Ascending aorta (tissue), 2 donors: Measurements from ENCODE around the gene NSG1. TPM values are rescaled to one million over a fixed set of nuclear protein-coding genes. Genes with fewer than 3 reads are reported as not detected.

Experiments used
- DNase-seq, 2 donors: peaks; one replicate each; pipeline ENCODE4 v3.0.0-alpha.2; 2019; ENCODE audit warnings: low spot score in 2 of 2
- H3K27ac ChIP-seq, 2 donors: fragments of 200-600 bp; sonication (generic); one replicate each; pipeline ENCODE4 v1.5.1; 2016 to 2017; ENCODE audit warnings: mild to moderate bottlenecking in 1 of 2
- H3K27me3 ChIP-seq: fragments of 200-600 bp; sonication (generic); one replicate; pipeline ENCODE4 v1.5.1; 2017
- H3K36me3 ChIP-seq, 2 donors: fragments of 200-600 bp; sonication (generic); one replicate each; pipeline ENCODE4 v1.5.1; 2016
- H3K4me1 ChIP-seq, 2 donors: fragments of 200-600 bp; sonication (generic); one replicate each; pipeline ENCODE4 v1.5.1; 2016 to 2017; ENCODE audit warnings: mild to moderate bottlenecking in 1 of 2
- H3K4me3 ChIP-seq, 2 donors: fragments of 200-600 bp; sonication (generic); one replicate each; pipeline ENCODE4 v1.5.1; 2016 to 2017; ENCODE audit warnings: mild to moderate bottlenecking in 1 of 2
- H3K9me3 ChIP-seq, 2 donors: fragments of 200-600 bp; sonication (generic); one replicate each; pipeline ENCODE4 v1.5.1; 2016
- intact Hi-C: fragments of 100-400 bp; cut with DNase I; formaldehyde crosslinking; loops from one replicate; pipeline ENCODE4 v1.15.1; 2023
- total RNA-seq: library from RNA; depleted of rRNA; stranded (reverse); fragments of >200 nt; gene quantifications from one replicate; pipeline ENCODE4 v1.1.0, GENCODE V29; 2016
- TF ChIP-seq, protein P1 (sequence below), 3 experiments: fragments of 200-600 bp in 2 of 3; fragments of 450-650 bp in 1 of 3; sonication (generic) in 2 of 3; IDR thresholded peaks; one replicate each; pipeline ENCODE4 v1.5.1; 2016 to 2019; ENCODE audit warnings: antibody characterized with exemption in 3 of 3, mild to moderate bottlenecking in 1 of 3, moderate library complexity in 1 of 3

Gene NSG1
- total RNA-seq, 1 donor from 2014 or later = not detected

DNA sequence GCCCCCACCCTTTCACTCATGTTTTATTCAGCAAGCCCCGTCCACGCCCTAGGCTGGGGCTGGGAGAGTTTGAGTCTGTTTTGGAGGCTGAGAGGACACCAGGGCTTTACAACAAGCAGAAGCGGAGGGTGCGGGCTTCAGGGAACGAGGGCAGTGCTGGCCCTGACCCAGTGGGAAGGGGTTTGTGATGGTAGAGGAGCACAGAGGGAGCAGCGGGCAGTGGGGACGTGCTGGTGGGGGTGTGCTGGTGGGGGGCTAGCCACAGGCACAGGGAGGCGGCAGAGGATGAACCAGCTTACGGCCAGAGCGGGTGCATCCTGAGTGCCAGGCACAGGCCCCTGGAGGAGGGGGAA lies 26.4 kb downstream of the NSG1 start:
- no peak for DNase-seq
- intact Hi-C loops = no loop called here
- TF ChIP-seq, protein P1, sequence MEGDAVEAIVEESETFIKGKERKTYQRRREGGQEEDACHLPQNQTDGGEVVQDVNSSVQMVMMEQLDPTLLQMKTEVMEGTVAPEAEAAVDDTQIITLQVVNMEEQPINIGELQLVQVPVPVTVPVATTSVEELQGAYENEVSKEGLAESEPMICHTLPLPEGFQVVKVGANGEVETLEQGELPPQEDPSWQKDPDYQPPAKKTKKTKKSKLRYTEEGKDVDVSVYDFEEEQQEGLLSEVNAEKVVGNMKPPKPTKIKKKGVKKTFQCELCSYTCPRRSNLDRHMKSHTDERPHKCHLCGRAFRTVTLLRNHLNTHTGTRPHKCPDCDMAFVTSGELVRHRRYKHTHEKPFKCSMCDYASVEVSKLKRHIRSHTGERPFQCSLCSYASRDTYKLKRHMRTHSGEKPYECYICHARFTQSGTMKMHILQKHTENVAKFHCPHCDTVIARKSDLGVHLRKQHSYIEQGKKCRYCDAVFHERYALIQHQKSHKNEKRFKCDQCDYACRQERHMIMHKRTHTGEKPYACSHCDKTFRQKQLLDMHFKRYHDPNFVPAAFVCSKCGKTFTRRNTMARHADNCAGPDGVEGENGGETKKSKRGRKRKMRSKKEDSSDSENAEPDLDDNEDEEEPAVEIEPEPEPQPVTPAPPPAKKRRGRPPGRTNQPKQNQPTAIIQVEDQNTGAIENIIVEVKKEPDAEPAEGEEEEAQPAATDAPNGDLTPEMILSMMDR (IDR thresholded peaks at IDR 0.05) = no peak
- H3K9me3 ChIP-seq = no peaks in the 10 kb centered on the region
- peaks cover 3 to 13% of the 10 kb centered on the region in 2 donors for H3K36me3 ChIP-seq
- H3K4me1 ChIP-seq = no peaks in the 10 kb centered on the region
- no peaks in the 10 kb centered on the region for H3K27me3 ChIP-seq
- H3K4me3 ChIP-seq = no peak overlapping the region
- H3K27ac ChIP-seq = no peak overlapping the region

DNA sequence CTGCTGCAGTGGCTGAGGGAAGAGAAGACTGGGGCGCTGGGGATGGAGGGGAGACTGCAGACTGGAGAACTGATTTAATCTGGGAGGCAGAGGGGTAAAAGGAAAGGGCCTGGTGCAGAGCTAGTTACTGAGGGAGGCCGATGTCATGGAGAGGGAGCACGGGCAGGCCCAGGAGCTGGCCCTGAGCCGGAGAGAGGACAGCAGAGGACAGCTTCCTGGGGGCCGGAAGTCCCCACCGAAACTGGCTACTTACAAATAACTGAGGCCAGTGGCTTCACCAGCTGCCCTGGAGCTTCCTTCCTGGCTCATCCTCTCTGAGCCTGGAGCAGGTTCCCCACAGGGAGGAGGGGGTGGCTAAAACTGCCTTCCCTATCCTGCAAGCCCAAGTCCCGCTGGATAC lies 26.9 kb downstream of the NSG1 start:
- DNase-seq = no peak
- intact Hi-C loops = no loop called here
- Histone ChIP-seq H3K27me3 (no peaks in the 10 kb centered on the region), H3K27ac (no peak overlapping the region), H3K4me3 (no peak overlapping the region), H3K36me3 (peaks cover 3 to 18% of the 10 kb centered on the region in 2 donors), H3K9me3 (no peaks in the 10 kb centered on the region), H3K4me1 (no peaks in the 10 kb centered on the region)
- TF ChIP-seq, protein P1 (IDR thresholded peaks at IDR 0.05) = no peak

DNA sequence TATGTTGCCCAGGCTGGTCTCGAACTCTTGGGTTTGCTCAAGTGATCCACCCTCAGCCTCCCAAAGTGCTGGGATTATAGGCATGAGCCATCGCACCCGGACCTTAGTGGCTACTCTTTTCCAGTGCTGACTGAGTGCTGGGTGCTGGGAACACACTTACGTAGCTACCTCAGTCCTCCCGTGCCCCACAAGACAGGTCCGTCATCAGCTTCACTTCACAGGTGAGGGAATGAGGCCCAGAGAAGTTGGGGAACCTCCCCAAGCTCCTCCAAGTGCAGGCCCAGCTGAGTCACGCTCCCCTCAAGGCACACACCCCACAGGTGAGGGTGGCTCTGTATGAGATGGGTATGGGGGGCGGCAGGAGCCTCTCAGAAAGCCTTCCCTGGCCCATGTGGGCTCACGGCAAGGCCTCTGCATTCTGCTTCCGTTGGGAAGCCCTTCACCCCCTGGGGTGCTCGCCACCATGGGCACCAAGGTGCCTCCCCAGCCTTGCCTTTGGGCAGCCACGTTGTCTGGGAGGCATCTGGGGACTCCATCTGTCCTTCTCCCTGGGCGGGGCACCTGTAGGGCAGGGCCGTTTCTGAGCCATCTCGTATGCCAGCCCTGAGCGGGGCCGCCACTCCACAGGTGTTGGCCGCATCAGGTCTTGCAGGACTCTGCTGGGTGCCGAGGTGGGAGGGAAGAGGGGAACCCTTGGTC lies 28.4 kb downstream of the NSG1 start:
- Histone ChIP-seq H3K27me3 (no peaks in the 10 kb centered on the region), H3K4me3 (no peak overlapping the region), H3K9me3 (no peaks in the 10 kb centered on the region), H3K4me1 (no peaks in the 10 kb centered on the region), H3K36me3 (peaks cover 16 to 33% of the 10 kb centered on the region in 2 donors), H3K27ac (no peak overlapping the region)
- TF ChIP-seq, protein P1 (IDR thresholded peaks at IDR 0.05) = no peak
- intact Hi-C loops = no loop called here
- no peak for DNase-seq

DNA sequence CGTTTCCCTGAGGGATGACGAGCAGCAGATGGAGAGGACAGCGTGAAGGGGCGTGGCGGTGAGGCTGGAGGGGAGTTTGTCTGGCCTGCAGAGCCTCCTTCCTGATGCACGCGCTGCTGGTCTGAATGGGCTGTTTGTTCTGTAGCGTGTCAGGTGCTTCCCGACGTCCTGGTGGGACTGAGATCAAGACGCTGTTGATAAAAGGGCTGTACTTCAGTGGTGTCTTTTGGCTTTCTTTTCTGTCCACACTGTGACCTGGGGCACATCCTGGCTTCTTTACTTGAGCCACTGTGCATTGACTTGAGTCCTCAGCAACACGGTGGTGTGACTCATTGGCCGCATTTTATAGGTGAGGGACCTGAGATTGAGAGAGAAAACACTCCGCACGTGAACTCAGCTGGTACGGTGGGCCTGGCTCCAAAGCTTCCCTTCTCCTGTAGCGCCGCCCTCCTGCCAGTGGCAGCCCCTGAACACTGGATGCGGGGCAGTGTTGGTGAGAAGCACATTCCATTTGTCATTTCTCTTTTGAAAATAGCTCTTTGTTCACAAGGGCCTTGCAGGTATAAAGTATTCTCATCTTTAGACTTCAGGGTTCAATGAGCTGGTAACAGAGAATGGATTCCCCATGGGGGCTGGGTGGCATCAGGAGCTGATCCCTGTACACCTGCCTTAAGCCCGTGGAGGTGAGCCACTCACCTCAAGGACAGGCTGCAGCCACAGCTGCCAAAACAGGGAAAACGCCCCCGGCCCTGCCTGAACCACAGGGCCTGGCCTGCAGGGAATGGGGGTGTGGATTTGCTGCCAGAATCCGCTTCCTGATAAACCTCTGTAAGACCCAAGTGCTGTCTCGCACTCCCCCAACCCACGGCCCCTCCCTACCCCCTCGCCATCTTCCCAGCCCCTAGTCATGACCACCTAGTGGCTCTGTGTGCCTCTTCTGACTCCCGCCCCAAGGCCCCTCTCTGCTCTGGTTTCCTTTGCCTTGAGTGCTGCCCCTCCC lies 29.2 kb downstream of the NSG1 start:
- intact Hi-C loops = no loop called here
- TF ChIP-seq, protein P1 (IDR thresholded peaks at IDR 0.05) = no peak
- no peaks in the 10 kb centered on the region for H3K4me1 ChIP-seq
- H3K27ac ChIP-seq = no peak overlapping the region
- no peaks in the 10 kb centered on the region for H3K27me3 ChIP-seq
- peaks cover 25 to 41% of the 10 kb centered on the region in 2 donors for H3K36me3 ChIP-seq
- H3K9me3 ChIP-seq = no peaks in the 10 kb centered on the region
- no peak overlapping the region for H3K4me3 ChIP-seq
- peak in 1 of 2 donors; percentile 52 for DNase-seq

DNA sequence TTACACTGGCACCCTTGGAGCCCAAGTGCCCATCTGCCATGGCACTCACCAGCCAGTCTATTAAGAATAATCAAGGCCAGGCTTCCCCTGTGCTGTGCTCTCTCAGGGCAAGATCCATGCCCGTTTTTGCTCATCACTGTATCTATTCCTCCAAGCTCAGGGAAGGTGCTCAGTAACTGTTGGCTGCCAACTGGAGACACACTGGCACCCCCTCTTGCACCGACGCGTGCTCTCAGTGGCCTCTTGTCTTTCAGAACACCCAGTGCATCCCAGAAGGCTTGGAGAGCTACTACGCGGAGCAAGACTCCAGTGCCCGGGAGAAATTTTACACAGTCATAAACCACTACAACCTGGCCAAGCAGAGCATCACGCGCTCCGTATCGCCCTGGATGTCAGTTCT lies 30.1 kb downstream of the NSG1 start:
- H3K4me3 ChIP-seq = no peak overlapping the region
- peak in 1 of 2 donors; percentile 48 for DNase-seq
- intact Hi-C loops = no loop called here
- H3K4me1 ChIP-seq = no peaks in the 10 kb centered on the region
- TF ChIP-seq, protein P1 (IDR thresholded peaks at IDR 0.05) = no peak
- H3K27me3 ChIP-seq = no peaks in the 10 kb centered on the region
- H3K9me3 ChIP-seq = no peaks in the 10 kb centered on the region
- H3K36me3 ChIP-seq = peaks cover 31 to 48% of the 10 kb centered on the region in 2 donors
- H3K27ac ChIP-seq = no peak overlapping the region
